ENCODE data around the gene MSH5. TPM values are rescaled to one million over a fixed set of nuclear protein-coding genes. Genes with fewer than 3 reads are reported as not detected.
A peak's percentile ranks its signal among the peaks of the same experiment; 100 is the strongest.

Gene MSH5
- total and polyA plus RNA-seq, 9 of the 15 experiments (the other 6 are each of a cell fraction or from before 2014, with no cell fraction given) = 12.5 to 104 (median 46.6) TPM

DNA sequence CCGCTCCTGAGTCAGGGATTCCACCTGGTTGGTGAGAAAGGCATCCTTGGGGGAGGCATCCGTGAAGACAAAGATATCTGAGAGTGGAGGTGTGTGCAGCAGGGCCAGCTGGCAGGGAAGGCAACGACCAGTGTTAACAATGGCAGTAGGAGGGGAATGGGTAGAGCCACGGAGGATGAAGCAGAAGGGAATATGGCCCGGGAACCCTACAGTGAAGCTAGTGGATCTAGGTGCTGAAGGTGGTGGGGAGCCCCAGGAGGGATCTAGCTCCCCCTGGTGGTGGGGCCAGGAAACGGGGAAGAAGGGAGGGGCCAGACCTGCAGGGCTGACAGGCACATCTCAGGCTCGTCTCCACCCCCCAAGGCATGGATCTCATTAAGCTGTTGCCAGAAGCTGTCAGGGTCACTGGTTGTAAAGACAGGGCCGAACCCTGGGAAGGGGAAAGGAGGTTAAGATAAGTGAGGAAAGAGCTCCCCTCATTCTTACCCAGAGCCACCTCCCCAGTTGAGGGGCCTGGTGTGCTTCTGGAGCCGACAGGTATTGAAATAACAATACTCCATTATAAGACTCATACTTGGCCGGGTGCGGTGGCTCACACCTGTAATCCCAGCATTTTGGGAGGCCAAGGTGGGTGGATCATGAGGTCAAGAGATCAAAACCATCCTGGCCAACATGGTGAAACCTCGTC is 30.0 kb downstream of the MSH5 start (continued):
- TF ChIP-seq, protein P1, sequence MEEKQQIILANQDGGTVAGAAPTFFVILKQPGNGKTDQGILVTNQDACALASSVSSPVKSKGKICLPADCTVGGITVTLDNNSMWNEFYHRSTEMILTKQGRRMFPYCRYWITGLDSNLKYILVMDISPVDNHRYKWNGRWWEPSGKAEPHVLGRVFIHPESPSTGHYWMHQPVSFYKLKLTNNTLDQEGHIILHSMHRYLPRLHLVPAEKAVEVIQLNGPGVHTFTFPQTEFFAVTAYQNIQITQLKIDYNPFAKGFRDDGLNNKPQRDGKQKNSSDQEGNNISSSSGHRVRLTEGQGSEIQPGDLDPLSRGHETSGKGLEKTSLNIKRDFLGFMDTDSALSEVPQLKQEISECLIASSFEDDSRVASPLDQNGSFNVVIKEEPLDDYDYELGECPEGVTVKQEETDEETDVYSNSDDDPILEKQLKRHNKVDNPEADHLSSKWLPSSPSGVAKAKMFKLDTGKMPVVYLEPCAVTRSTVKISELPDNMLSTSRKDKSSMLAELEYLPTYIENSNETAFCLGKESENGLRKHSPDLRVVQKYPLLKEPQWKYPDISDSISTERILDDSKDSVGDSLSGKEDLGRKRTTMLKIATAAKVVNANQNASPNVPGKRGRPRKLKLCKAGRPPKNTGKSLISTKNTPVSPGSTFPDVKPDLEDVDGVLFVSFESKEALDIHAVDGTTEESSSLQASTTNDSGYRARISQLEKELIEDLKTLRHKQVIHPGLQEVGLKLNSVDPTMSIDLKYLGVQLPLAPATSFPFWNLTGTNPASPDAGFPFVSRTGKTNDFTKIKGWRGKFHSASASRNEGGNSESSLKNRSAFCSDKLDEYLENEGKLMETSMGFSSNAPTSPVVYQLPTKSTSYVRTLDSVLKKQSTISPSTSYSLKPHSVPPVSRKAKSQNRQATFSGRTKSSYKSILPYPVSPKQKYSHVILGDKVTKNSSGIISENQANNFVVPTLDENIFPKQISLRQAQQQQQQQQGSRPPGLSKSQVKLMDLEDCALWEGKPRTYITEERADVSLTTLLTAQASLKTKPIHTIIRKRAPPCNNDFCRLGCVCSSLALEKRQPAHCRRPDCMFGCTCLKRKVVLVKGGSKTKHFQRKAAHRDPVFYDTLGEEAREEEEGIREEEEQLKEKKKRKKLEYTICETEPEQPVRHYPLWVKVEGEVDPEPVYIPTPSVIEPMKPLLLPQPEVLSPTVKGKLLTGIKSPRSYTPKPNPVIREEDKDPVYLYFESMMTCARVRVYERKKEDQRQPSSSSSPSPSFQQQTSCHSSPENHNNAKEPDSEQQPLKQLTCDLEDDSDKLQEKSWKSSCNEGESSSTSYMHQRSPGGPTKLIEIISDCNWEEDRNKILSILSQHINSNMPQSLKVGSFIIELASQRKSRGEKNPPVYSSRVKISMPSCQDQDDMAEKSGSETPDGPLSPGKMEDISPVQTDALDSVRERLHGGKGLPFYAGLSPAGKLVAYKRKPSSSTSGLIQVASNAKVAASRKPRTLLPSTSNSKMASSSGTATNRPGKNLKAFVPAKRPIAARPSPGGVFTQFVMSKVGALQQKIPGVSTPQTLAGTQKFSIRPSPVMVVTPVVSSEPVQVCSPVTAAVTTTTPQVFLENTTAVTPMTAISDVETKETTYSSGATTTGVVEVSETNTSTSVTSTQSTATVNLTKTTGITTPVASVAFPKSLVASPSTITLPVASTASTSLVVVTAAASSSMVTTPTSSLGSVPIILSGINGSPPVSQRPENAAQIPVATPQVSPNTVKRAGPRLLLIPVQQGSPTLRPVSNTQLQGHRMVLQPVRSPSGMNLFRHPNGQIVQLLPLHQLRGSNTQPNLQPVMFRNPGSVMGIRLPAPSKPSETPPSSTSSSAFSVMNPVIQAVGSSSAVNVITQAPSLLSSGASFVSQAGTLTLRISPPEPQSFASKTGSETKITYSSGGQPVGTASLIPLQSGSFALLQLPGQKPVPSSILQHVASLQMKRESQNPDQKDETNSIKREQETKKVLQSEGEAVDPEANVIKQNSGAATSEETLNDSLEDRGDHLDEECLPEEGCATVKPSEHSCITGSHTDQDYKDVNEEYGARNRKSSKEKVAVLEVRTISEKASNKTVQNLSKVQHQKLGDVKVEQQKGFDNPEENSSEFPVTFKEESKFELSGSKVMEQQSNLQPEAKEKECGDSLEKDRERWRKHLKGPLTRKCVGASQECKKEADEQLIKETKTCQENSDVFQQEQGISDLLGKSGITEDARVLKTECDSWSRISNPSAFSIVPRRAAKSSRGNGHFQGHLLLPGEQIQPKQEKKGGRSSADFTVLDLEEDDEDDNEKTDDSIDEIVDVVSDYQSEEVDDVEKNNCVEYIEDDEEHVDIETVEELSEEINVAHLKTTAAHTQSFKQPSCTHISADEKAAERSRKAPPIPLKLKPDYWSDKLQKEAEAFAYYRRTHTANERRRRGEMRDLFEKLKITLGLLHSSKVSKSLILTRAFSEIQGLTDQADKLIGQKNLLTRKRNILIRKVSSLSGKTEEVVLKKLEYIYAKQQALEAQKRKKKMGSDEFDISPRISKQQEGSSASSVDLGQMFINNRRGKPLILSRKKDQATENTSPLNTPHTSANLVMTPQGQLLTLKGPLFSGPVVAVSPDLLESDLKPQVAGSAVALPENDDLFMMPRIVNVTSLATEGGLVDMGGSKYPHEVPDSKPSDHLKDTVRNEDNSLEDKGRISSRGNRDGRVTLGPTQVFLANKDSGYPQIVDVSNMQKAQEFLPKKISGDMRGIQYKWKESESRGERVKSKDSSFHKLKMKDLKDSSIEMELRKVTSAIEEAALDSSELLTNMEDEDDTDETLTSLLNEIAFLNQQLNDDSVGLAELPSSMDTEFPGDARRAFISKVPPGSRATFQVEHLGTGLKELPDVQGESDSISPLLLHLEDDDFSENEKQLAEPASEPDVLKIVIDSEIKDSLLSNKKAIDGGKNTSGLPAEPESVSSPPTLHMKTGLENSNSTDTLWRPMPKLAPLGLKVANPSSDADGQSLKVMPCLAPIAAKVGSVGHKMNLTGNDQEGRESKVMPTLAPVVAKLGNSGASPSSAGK (IDR thresholded peaks at IDR 0.05) = no peak
- TF ChIP-seq, protein P2, sequence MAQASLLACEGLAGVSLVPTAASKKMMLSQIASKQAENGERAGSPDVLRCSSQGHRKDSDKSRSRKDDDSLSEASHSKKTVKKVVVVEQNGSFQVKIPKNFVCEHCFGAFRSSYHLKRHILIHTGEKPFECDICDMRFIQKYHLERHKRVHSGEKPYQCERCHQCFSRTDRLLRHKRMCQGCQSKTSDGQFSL (CRISPR knock-in tag; IDR thresholded peaks at IDR 0.05) = peak; percentile 89
- TF ChIP-seq, protein P2 (tag; IDR thresholded peaks at IDR 0.05) = no peak
- TF ChIP-seq, protein P3, sequence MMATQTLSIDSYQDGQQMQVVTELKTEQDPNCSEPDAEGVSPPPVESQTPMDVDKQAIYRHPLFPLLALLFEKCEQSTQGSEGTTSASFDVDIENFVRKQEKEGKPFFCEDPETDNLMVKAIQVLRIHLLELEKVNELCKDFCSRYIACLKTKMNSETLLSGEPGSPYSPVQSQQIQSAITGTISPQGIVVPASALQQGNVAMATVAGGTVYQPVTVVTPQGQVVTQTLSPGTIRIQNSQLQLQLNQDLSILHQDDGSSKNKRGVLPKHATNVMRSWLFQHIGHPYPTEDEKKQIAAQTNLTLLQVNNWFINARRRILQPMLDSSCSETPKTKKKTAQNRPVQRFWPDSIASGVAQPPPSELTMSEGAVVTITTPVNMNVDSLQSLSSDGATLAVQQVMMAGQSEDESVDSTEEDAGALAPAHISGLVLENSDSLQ (IDR thresholded peaks at IDR 0.05) = peak; percentile 95
- TF ChIP-seq SNRNP70 (optimal IDR thresholded peaks at IDR 0.05; ENCODE audit: low read depth, low read length) (no peak), ZNF444 (CRISPR knock-in tag; IDR thresholded peaks at IDR 0.05) (no peak), TEAD1 (CRISPR knock-in tag; IDR thresholded peaks at IDR 0.05) (peak; percentile 57 to 64; a peak in 3 of 4 replicates), ZNF785 (CRISPR knock-in tag; IDR thresholded peaks at IDR 0.05) (no peak), KLF13 (tag; IDR thresholded peaks at IDR 0.05; ENCODE audit: borderline replicate concordance, low read depth) (peak; percentile 79), POLR3G (IDR thresholded peaks at IDR 0.05; ENCODE audit: extremely low read depth, insufficient read length, insufficient replicate concordance) (no peak)
- TF ChIP-seq, protein P4, sequence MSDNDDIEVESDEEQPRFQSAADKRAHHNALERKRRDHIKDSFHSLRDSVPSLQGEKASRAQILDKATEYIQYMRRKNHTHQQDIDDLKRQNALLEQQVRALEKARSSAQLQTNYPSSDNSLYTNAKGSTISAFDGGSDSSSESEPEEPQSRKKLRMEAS (CRISPR knock-in tag; IDR thresholded peaks at IDR 0.05) = peak; percentile 42; the same call in 1 of the 2 replicates
